ENCODE measurements around the gene BTG1.

The BTG1 gene

DNA sequence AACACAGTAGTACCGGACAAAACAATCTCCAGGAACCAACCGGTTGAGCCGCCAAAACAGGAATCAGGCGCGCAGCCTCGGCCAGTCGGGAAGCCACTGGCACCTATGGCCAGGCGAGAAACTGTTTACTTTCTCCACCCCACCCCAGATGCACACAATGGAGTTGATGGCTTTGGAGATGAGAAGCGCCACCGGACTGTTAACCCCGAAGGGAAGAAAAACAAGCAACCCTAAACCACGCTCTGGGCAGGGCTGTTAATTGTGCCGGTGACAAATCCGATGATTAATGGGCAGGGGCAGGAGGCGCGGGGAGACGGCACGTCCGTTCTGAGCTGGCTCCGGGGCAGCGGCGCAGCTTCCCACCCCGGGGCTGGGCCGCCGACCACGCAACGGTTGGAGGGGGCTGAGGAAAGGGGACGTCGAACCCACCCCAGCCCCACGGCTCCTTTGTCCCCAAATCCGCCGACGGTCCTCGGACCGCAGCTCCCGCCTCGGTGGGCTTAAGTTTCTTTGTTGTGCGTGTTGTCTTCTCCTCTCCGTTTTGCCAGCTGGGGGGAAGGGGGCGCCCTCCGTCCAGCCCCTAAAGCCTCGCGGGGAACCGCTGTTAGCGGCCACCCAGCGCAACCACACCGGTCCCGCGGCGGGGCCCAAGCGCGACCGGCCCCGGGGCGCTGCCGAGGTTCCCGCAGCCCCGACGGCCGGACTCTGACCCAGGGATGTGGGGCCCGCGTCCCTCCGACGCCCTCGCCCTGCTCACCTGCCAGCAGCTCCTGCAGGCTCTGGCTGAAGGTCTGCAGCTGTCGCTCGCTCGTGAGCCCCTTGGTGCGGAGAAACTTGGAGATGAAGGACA is 790 bp downstream of the BTG1 start:
- TF ChIP-seq, protein P1, sequence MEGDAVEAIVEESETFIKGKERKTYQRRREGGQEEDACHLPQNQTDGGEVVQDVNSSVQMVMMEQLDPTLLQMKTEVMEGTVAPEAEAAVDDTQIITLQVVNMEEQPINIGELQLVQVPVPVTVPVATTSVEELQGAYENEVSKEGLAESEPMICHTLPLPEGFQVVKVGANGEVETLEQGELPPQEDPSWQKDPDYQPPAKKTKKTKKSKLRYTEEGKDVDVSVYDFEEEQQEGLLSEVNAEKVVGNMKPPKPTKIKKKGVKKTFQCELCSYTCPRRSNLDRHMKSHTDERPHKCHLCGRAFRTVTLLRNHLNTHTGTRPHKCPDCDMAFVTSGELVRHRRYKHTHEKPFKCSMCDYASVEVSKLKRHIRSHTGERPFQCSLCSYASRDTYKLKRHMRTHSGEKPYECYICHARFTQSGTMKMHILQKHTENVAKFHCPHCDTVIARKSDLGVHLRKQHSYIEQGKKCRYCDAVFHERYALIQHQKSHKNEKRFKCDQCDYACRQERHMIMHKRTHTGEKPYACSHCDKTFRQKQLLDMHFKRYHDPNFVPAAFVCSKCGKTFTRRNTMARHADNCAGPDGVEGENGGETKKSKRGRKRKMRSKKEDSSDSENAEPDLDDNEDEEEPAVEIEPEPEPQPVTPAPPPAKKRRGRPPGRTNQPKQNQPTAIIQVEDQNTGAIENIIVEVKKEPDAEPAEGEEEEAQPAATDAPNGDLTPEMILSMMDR (IDR thresholded peaks at IDR 0.05; ENCODE audit: insufficient read depth, low read depth, low read length, missing control alignments): no peak
- DNase-seq (ENCODE audit: low read depth): peak; percentile 79
- peak overlapping the region; percentile 82 for H3K4me3 ChIP-seq (ENCODE audit: low read length)

DNA sequence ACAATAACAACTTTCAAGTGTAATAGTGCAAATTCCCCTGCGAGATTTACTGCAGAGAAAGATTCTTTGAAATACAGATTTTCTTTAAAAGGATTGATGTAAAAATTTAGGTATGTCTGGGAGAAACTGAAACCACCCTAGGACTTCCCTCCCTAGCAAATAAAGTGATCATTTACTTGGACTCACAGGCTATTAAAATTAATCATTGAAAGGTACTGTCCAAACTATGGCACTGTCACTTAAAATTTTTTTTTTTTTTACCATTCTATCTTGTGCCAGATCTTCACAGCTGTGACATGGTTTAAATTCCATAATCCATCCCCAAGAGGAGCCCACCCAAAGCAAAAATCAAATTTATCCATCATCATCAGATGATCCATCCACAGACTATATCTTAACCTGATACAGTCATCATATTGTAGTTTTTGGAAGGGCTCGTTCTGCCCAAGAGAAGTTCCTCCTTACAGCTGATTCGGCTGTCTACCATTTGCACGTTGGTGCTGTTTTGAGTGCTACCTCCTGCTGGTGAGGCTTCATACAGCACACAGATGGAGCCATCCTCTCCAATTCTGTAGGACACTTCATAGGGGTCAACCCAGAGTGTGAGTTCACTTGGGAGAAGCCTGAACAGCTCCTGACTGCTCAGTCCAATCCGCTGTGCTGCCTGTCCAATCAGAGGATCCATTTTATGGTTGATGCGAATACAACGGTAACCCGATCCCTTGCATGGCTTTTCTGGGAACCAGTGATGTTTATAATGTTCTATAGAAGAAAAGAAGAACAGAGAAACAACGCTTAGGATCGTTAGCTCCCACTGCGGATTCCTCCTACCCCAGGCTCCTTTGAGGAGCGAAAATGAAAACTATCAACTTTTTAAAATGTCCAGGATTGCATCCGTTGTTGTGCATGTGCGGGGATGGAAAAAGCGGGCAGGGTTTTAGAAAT is 1.7 kb downstream of the BTG1 start:
- peak overlapping the region; percentile 82 for H3K4me3 ChIP-seq (ENCODE audit: low read length)
- DNase-seq (ENCODE audit: low read depth): peak; percentile 91
- TF ChIP-seq, protein P1 (IDR thresholded peaks at IDR 0.05; ENCODE audit: insufficient read depth, low read depth, low read length, missing control alignments): peak; percentile 88

DNA sequence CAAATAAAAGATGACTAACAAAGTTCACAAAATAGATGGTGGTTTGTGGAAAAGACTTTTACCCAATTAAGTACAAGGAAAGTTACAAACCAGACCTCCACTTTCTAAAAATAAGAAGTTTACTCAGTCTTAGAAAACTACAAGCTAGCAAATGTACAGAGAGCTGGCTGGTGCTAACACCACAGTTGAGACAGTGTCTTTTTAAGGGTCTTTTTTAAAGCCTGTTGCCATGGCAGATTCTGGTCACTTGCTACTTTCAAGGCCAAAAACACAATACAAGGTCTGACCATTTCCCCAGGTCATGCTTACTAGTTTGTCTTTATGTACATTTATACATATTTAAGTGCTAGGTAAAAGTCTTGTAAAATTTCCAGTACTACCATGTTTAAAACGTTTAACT is 2.4 kb downstream of the BTG1 start:
- no peak for DNase-seq (ENCODE audit: low read depth)
- TF ChIP-seq, protein P1 (IDR thresholded peaks at IDR 0.05; ENCODE audit: insufficient read depth, low read depth, low read length, missing control alignments): no peak
- H3K4me3 ChIP-seq (ENCODE audit: low read length): peak overlapping the region; percentile 82

DNA sequence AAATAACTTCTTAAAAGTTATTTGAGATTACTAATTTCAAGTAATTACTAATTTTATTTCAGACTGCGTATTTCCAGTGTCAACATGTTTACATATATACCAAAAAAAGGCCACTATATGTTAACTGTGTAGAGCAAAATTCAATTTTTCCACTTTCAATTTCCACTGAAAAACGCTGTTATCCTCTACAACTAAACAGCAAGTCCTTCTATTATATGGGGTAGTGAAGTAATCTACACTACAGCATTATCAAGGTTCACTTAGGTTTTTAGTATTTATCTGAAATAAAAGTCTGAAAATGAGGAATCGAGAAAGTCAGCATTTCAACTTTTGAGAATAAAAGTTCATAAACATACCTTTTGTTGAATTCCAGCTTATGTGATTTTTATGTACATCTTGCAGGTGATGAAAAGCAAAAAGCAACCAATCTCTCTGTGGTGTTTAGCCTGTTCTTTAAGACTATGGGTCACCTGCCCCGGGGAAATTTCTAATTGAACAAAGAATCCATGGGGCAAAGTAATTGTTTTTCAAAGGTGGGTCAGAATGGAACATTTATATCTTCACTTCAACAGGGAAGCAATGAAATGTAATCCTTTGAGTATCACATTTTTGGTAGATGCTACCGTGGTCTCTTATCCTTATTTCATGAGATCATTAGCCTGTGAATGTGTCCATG is 3.3 kb downstream of the BTG1 start:
- TF ChIP-seq, protein P1 (IDR thresholded peaks at IDR 0.05; ENCODE audit: insufficient read depth, low read depth, low read length, missing control alignments): no peak
- H3K4me3 ChIP-seq (ENCODE audit: low read length): peak overlapping the region; percentile 82
- no peak for DNase-seq (ENCODE audit: low read depth)

DNA sequence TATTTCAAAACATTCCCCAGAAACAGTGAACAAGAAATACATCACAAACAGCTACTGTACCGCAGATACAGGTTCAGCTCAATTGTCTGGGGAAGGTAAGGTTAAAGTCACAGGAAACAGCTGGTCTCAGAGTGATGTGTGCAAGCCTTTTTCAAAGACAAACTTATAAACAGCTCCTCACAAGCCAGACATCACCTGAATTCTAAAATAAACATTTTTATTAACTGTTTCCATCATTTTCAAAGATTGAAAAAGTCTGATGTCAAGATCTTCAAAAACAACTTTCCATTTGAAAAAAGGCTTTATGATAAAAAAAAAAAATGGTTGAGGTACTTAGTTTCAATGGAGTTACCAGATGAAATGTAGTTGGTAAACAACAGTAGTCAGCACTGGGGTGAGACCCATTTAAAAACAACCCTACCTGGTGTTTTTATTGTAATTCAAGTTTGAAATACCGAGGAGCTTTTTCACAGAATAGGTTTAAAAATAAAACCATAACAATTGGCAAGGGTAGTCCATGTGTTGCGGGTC is 4.0 kb downstream of the BTG1 start:
- peak overlapping the region; percentile 82 for H3K4me3 ChIP-seq (ENCODE audit: low read length)
- TF ChIP-seq, protein P1 (IDR thresholded peaks at IDR 0.05; ENCODE audit: insufficient read depth, low read depth, low read length, missing control alignments): no peak
- peak; percentile 47 for DNase-seq (ENCODE audit: low read depth)

DNA sequence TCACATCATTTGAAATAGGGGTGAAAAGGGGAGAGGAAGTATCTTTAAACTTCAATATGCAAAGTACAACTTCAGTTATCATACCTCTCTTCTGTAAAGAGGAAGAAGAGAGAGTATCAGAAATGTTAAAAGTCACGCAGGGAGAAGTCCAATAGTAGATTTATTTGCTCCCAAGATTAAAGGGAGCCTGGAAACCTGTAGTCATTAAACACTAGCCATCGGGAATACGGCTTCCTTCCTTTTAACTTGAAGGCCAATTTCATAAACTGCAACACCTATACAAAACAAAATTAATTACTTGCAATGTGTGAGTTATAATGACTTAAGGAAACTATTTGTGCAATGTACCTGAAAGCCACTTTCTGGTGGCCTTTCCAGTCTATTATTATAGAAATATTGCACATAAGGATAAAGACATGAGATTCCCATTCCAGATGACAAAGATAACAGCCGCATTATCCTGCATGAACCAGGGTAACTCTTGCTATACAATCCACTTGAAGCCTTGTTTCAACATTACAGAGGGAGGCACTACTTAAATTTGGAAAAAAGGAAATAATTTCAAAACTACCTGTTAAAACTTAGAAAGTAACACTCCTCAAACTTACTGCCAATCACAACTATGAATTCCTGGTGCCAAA is 4.6 kb downstream of the BTG1 start:
- TF ChIP-seq, protein P1 (IDR thresholded peaks at IDR 0.05; ENCODE audit: insufficient read depth, low read depth, low read length, missing control alignments): no peak
- peak overlapping the region; percentile 82 for H3K4me3 ChIP-seq (ENCODE audit: low read length)
- DNase-seq (ENCODE audit: low read depth): no peak
